Medulla oblongata (tissue), 1 donor: ENCODE data around the gene ZNF749.
A peak's percentile ranks its signal among the peaks of the same experiment; 100 is the strongest.
"Not testable (repeated sequence)": the region's sequence is repeated elsewhere in the genome, so short reads cannot be mapped to it uniquely, and the experiment has no call there.

ENCODE experiments used
- DNase-seq: peaks from one replicate; pipeline ENCODE4 v3.0.0-alpha.2; 2015; ENCODE audit errors: extremely low spot score

The ZNF749 gene

DNA sequence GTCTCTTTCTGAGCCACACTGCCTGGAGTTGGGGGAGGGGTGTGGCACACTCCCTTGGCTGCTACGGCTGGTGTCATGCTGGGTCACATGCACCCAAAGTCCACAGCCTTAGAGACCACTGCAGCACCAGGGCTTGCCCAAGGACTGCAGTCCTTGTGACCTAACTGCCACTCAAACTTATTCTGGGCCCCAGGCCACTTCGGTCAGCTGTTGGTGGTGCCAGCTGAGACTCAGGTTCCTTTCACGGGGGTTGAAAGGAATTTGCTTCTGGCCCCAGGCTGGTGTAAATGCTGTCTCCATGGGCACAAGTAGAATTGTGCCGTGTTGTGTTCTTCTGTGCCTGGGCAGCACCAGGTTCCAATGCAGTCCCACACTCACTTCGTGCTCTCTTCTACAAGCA lies 31.4 kb downstream of the ZNF749 start:
- no peak for DNase-seq

DNA sequence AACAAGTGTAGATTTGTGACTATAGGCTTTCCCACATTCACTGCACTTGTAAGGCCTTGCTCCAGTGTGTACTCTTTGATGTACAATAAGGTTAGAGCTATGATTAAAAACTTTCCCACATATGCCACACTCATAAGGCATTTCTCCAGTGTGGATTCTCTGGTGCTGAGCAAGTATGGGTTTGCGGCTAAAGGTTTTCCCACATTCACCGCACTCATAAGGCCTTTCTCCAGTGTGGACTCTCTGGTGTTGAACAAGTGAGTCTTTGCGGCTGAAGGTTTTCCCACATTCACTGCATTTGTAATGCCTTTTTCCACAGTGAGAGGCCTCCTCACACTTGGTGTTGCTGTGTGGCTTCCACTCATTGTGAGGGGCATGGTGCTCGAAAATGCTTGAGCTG lies 38.5 kb downstream of the ZNF749 start:
- DNase-seq: no peak

DNA sequence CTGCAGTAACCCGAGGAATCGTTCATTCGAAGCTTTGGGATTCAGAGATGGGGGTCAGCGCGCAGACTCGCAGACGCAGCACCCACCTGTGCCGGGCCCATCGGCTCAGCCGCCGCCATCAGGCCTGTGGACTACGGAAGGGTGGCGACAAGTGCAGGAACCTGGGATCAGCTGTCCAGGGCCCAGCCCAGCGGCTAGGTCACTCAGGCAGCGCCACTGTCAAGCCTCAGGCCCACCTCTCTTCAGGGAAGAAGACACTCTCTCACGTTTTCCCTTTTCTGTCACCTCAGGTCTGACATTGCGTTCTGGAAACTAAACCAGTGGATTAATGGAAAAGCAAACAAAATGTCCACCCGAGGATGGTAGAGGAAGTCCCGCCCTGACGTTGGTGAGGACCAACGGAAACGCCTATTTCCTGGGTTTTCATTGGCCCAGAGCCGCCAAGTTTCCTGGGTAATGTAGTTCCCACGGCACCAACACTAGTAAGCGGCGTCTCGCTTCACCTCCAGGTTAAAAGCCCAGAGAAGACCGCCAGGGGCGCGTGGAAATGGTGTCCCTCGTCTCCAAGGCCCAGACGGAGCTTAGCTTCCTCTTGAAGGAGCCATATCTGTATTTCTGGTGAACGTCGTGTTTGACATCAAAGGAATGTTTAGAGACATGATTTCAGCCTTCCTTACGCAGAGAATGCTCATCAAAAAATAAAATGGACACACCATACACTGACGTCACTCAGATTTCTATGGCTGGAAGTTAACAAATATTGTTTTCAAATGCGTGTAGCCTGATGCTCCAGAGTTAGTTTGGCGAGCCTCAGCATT lies 42.3 kb downstream of the ZNF749 start, which contains the start of gene ZNF772:
Gene ZNF772 (minus strand): TSS at position 376 of the 818 bp plus-strand sequence. CDS start 257 bp downstream, at position 119.
- DNase-seq: peak; percentile 97

DNA sequence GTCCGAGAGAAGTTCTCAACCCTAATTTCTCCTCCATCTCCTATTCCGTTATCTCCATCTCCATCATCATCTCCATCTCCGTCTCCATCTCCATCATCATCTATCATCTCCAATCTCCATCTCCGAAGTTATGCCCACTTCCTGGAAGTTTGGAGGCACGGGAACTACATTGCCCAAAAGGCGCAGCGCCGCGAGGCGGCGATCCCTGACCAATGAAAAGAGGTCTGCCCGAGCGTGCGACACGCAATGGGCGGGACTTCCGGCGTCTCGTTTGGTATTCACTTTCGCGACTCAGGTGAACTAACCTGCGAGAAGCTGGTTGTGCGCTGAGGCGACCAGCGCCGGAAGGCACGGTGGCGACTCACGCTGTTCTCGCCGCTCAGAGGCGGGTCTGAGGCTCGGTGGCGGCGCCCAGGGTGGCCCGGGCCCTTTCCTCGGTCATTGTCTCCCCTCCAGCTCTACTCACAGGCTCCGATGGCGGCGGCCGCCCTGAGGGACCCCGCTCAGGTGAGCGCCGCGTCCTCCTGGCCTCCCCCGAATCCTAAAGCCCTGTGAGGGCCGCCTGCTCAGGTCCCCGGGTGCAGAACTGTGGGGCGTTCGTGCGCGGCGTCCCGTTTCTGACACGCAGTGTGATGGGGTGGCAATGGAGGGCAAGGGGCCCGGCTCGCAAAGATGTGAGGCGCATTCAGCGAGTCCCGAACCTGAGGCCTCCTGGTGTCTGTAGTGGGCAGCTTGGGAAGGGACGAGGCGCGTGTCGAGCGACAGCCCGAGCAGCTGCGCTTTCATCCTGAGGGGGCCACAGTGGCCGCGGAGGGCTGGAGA lies 52.6 kb downstream of the ZNF749 start, which contains the start of gene ZNF419:
Gene ZNF419 (plus strand): TSS at position 274 of the 822 bp plus-strand sequence. CDS start 201 bp downstream, at position 475.
- peak; percentile 92 for DNase-seq

DNA sequence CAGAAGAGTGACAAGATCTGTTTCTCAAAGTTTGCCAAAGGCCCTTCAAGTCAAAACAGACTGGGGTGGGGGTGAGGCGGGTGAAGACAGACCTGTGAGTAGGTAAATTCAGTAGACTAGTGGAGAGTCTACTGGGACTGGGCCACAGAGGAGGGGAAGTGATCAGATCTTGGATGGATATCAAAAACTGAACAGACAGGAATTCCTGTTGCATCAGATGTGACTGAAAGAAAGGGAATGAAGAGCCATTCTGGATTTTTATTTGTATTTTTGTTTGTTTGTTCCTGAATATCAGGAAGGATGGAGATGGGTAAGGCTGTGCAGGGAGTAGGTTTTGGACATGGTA lies 53.1 kb downstream of the ZNF749 start:
- not testable (repeated sequence) for DNase-seq
